Stimulated activated CD4-positive, alpha-beta T cell treated with anti-CD3 and anti-CD28 coated beads, Interleukin-15, amount 100 ng/mL, for 24 hours (primary cell): ENCODE measurements around the gene DUSP16.
"Not testable (repeated sequence)": the region's sequence is repeated elsewhere in the genome, so short reads cannot be mapped to it uniquely, and the experiment has no call there.

Source experiments
- DNase-seq: peaks from one replicate; pipeline ENCODE4 v3.0.0-alpha.2; 2020

The DUSP16 gene

GRCh38 chr12:12582895-12583303 is 20.2 kb upstream of the DUSP16 start:
- peak; percentile 73 for DNase-seq

- peak; percentile 27 for DNase-seq
Observed at GRCh38 chr12:12582193-12582881, 19.7 kb upstream of the DUSP16 start.

DNA sequence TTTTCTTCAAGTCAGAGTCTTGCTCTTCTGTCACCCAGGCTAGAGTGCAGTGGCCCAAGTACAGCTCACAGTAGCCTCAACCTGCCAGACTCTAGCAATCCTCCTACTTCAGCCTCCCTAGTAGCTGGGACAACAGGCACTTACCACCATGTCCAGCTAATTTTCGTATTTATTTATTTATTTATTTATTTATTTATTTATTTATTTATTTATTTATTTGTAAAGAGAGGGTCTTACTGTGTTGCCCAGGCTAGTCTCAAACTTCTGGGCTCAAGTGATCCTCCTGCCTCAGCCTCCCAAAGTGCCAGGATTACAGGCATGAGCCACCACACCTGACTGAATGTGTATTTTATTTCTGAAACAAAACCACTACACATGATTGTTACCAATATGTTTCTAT is 18.1 kb upstream of the DUSP16 start:
- not testable (repeated sequence) for DNase-seq

- DNase-seq = no peak
Observed at GRCh38 chr12:12577786-12578185, 15.1 kb upstream of the DUSP16 start.

DNA sequence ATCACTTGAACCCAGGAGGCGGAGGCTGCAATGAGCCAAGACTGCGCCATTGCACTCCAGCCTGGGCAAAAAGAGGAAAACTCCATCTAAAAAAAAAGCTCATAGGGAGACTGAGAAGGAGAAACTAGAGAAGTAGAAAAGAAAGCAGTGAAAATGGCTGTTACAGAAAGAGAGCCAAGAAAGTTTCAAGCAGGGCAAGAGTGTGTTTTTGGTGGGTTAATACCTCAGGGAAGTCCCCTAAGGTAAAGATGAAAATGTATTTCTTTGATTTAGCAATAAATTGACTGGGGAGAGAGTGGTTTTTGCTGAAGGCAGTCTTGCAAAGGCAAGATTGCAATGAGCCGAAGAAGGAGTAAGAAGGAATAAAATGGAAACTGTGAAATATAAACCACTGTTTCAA is 10.0 kb upstream of the DUSP16 start:
- DNase-seq = no peak

- not testable (repeated sequence) for DNase-seq
Observed at GRCh38 chr12:12565971-12566370, 3.3 kb upstream of the DUSP16 start.

- DNase-seq = no peak
Observed at GRCh38 chr12:12564911-12565310, 2.2 kb upstream of the DUSP16 start.

GRCh38 chr12:12563290-12563928 is 746 bp upstream of the DUSP16 start:
- no peak for DNase-seq

GRCh38 chr12:12562016-12562483 is 613 bp downstream of the DUSP16 start:
- DNase-seq = peak; percentile 44

GRCh38 chr12:12561371-12562015 is 1.2 kb downstream of the DUSP16 start:
- peak; percentile 58 for DNase-seq

- DNase-seq = peak; percentile 56
Observed at GRCh38 chr12:12560587-12561370, 1.9 kb downstream of the DUSP16 start.

DNA sequence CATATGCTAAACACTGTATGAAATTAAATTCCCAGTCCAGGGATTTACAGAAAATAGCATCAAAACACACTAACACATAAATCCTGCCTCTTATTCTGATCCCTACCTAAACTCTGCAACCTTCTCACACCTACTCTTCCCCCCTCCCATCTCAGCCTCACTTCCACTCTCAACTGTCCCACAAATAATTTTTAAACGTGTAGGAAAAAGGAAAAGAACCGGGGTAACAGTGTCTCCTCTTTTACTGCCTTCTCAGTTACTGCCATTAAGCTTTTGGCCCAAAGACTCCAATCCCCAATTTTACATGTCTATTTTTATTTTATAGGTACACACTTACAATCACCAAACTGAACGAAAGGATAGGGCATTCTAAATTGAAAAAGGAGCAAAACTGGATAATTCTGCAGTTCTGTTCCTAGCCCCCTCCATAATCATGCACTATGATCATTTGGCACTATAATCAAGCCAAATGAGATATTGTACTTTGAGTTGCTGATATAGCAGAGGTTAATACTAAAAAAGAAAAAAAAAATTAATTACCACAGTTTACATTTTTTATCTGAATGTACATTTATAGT is 2.9 kb downstream of the DUSP16 start:
- DNase-seq = no peak

DNA sequence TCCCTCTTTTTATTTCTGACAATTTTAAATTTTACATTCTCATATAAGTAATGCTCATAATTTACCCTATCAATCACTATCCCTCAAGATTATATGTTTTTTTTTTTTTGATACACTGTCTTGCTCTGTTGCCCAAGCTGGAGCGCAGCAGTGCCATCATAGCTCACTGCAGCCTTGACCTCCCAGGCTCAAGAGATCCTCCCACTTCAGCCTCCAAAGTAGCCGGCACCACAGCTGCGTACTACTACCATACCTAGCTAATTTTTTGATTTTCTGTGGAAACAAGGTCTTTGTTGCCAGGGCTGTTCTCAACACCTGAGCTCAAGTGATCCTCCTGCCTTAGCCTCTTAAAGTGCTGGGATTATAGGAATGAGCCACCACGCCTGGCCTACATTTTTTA is 4.4 kb downstream of the DUSP16 start:
- DNase-seq = no peak

- no peak for DNase-seq
Observed at GRCh38 chr12:12557733-12558132, 4.9 kb downstream of the DUSP16 start.

- no peak for DNase-seq
Observed at GRCh38 chr12:12555656-12556055, 7.0 kb downstream of the DUSP16 start.

DNA sequence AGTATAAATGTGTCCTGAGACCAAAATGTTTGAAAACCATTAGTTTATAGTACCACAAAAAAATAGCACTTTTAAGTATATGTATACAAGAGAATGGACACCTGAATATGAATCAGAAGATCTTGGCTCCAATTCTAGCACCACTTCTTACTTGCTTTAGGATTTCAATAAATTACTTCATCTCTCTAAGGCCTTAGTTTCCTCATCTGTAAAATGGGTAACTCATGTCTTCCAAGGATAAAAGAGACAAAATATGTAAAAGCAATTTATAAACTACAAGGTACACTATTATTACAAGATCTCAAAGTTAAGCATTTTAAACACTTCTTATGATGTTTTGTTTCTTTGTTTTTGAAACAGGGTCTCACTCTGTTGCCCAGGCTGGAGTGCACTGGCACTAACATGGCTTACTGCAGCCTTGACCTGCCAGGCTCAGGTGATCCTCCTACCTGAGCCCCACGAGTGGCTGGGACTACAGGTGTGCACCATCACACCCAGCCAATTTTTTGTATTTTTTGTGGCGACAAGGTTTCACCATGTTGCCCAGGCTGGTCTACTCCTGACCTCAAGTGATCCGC is 9.4 kb downstream of the DUSP16 start:
- DNase-seq = no peak

GRCh38 chr12:12551115-12551514 is 11.5 kb downstream of the DUSP16 start:
- DNase-seq = no peak

DNA sequence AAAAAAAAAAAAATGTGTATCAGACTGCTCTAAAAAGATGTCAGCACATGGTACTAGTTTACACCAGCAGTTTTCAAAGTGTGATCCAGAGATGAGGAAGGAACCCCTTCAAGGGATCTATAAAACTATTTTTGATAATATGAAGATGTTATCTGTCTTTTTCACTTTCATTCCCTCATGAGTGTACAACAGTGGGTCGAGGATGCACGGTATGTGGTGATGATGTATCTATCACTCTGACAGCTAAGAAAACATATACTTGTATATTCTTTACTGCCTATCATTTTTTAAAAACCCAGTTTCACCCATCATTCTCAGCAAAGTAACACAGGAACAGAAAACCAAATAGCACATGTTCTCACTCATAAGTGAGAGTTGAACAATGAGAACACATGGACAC is 12.4 kb downstream of the DUSP16 start:
- DNase-seq = no peak

- DNase-seq = no peak
Observed at GRCh38 chr12:12549426-12549825, 13.2 kb downstream of the DUSP16 start.

GRCh38 chr12:12548713-12549112 is 13.9 kb downstream of the DUSP16 start:
- DNase-seq = no peak

DNA sequence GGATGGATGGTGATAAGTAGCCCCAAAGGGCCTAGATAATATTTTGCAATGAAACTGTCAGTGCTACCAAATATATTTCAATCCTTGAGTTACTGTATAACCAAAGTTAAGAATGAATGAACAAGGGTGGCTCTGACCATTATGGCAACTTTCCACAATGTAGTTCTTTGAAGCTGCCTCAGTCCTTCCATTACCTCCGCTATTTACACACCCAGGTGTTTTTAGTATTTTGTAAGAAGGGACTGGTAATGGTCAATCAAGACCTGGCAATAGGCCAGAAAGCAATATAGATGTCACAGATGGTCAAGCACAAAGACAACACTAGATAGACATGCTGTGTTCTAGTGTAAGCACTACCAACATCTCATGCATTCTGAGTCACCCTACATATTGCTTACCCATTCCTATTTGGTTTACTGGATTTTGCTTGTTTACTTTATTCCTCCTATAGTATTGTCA is 16.3 kb downstream of the DUSP16 start:
- no peak for DNase-seq

GRCh38 chr12:12543959-12544358 is 18.7 kb downstream of the DUSP16 start:
- no peak for DNase-seq
